Measurements from ENCODE around the gene C2CD4D.
"Not testable (repeated sequence)": the region's sequence is repeated elsewhere in the genome, so short reads cannot be mapped to it uniquely, and the experiment has no call there.

The C2CD4D gene

GRCh38 chr1:151839457-151840403 is at the start of gene C2CD4D:
TSS of gene C2CD4D (minus strand) at chr1:151839820. CDS start at chr1:151838989, 831 bp downstream.
- DNase-seq (ENCODE audit: low read depth) = no peak

GRCh38 chr1:151888972-151889570 is 49.5 kb upstream of the C2CD4D start:
- DNase-seq (ENCODE audit: low read depth) = no peak

- DNase-seq (ENCODE audit: low read depth) = peak; percentile 39
These were observed 47.4 kb upstream of the C2CD4D start for GRCh38 chr1:151887028-151887427.

GRCh38 chr1:151885479-151885878 is 45.9 kb upstream of the C2CD4D start:
- no peak for DNase-seq (ENCODE audit: low read depth)

GRCh38 chr1:151884879-151885278 is 45.3 kb upstream of the C2CD4D start:
- not testable (repeated sequence) for DNase-seq (ENCODE audit: low read depth)

- not testable (repeated sequence) for DNase-seq (ENCODE audit: low read depth)
These were observed 44.8 kb upstream of the C2CD4D start for GRCh38 chr1:151884445-151884844.

GRCh38 chr1:151883898-151884297 is 44.3 kb upstream of the C2CD4D start:
- DNase-seq (ENCODE audit: low read depth) = not testable (repeated sequence)

- DNase-seq (ENCODE audit: low read depth) = not testable (repeated sequence)
These were observed 43.3 kb upstream of the C2CD4D start for GRCh38 chr1:151882918-151883317.

- no peak for DNase-seq (ENCODE audit: low read depth)
These were observed 42.8 kb upstream of the C2CD4D start for GRCh38 chr1:151882466-151882865.

- DNase-seq (ENCODE audit: low read depth) = no peak
These were observed 41.9 kb upstream of the C2CD4D start for GRCh38 chr1:151881479-151881878.

GRCh38 chr1:151875419-151876097 is 35.9 kb upstream of the C2CD4D start:
- no peak for DNase-seq (ENCODE audit: low read depth)

- not testable (repeated sequence) for DNase-seq (ENCODE audit: low read depth)
These were observed 33.2 kb upstream of the C2CD4D start for GRCh38 chr1:151872776-151873175.

- DNase-seq (ENCODE audit: low read depth) = no peak
These were observed 31.8 kb upstream of the C2CD4D start for GRCh38 chr1:151871284-151872030.

GRCh38 chr1:151868486-151868885 is 28.9 kb upstream of the C2CD4D start:
- DNase-seq (ENCODE audit: low read depth) = no peak

GRCh38 chr1:151867765-151868411 is 28.3 kb upstream of the C2CD4D start:
- DNase-seq (ENCODE audit: low read depth) = no peak

GRCh38 chr1:151867321-151867720 is 27.7 kb upstream of the C2CD4D start:
- DNase-seq (ENCODE audit: low read depth) = no peak

GRCh38 chr1:151864411-151864810 is 24.8 kb upstream of the C2CD4D start:
- DNase-seq (ENCODE audit: low read depth) = no peak

GRCh38 chr1:151862604-151863003 is 23.0 kb upstream of the C2CD4D start:
- no peak for DNase-seq (ENCODE audit: low read depth)

GRCh38 chr1:151860504-151861187 is 21.0 kb upstream of the C2CD4D start:
- no peak for DNase-seq (ENCODE audit: low read depth)

GRCh38 chr1:151859891-151860293 is 20.3 kb upstream of the C2CD4D start:
- no peak for DNase-seq (ENCODE audit: low read depth)
